Smooth muscle cell of the brain vasculature (primary cell): ENCODE results near the gene TMSB15A.
"Not testable (repeated sequence)": the region's sequence is repeated elsewhere in the genome, so short reads cannot be mapped to it uniquely, and the experiment has no call there.

ENCODE experiments used
- DNase-seq: peaks from one replicate; pipeline ENCODE4 v3.0.0-alpha.2; 2012; ENCODE audit warnings: low read depth, low spot score

Gene TMSB15A

DNA sequence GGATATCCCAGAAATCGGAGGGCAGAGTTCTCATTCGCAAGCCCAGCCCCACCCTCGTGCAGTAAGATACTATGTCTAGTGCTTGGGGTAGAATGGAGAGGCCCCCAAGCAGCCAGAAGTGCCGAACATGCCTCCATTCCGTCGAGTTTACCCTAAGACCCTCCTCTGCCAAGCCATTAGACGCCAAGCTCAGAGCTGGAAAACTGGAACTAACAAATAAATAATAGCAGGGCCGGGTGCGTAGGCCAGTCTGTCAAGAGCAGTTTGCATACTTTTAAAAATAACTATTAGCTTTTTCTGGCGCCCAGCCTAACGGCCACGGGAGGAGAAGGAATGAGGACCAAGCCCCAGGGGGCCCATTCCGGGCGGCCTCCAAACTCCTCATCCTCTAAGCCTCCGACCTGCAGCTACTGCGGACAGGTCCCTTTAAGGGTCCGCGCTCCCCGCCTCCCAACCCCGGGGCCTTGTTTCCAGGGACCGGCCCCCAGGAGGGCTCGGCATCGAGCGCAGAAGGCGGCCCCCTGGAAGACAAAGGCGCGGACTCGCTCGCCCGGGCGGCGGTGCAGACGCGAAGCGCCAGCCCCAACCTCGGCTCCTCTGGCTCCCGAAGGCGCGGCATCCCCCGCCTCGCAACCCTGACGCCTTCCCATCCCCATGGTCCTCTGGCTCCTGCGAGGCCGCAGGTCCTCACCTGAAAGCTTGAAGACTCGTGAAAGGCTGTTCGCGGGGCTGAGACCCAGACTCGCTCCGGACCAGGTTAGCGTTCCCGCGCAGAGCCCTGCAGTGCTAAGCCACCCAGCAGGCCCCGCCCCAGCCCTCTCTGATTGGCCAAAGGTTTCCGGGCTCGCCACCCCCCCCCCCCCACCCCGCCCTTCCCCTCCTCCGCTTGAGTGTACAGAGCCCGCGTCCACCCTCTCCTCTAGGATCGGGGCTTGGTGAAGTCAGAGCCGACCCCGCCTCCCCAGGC, at the start of gene TMSB15A:
TMSB15A (minus strand) TSS at position 765 of the 967 bp plus-strand sequence.
- DNase-seq = no peak

DNA sequence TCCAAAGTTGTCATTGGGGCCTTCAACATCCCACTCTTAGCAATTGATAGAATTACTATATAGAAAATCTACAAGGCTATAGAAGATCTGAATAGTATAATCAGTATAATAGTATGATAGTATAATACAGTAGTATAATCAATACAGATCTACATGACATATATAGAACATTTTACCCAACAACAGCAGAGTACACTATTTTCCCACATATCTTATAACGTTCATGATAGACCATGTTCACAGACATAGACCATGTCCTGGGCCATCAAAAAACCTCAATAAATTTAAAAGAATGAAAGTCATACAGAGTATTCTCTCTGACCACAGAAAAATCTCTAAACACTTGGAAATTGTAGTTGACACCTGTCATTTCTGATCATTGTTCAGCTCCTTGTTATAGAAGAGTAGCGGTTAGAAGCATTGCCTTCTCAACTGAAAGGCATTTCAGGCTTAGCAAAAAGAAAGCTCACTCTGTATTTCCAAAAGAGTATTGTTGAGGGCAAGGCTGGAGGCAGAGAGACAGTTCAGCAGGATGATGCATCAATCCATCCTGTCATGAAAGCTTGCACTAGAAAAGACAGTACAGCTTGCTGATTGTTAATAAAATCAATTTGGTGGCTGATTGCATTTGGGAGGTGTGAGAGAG, 44.0 kb upstream of the TMSB15A start:
- DNase-seq = no peak

DNA sequence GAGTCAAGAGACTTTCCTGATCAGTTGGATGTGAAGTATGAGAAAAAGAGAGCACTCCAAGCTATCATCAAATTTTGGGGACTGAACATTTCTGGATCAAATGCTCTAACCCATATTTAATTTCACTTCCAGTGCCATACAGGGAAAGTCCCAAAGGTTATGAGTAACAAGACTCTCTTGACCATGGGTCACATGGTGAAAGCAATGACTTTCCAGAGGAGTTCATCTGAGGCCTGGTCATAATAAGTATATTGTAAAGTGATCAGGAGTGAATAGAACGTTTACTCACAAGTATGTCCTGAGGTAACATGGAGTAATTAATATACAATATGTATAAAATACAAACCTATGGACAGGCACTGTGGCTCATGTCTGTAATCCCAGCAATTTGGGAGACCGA, 42.1 kb upstream of the TMSB15A start:
- DNase-seq = no peak

DNA sequence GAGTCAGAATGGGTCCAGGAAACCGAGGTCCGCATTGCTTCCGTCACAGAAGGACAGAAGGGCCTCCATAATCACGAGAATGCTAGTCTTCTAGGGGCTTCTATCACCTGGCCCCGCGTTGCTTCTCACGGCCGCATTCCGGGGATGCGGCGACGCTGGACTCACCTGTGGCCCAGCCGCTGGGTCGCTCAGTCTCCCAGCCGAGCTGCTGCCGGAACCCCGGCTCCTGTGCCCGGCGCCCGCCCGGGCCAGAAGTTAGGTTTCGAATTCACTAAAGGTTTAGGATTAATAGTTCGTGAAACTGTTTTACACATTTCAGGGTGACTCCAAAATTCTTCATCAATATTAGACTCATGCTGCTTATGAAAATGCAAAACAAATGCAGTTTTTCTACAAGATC, 31.7 kb upstream of the TMSB15A start:
- no peak for DNase-seq

DNA sequence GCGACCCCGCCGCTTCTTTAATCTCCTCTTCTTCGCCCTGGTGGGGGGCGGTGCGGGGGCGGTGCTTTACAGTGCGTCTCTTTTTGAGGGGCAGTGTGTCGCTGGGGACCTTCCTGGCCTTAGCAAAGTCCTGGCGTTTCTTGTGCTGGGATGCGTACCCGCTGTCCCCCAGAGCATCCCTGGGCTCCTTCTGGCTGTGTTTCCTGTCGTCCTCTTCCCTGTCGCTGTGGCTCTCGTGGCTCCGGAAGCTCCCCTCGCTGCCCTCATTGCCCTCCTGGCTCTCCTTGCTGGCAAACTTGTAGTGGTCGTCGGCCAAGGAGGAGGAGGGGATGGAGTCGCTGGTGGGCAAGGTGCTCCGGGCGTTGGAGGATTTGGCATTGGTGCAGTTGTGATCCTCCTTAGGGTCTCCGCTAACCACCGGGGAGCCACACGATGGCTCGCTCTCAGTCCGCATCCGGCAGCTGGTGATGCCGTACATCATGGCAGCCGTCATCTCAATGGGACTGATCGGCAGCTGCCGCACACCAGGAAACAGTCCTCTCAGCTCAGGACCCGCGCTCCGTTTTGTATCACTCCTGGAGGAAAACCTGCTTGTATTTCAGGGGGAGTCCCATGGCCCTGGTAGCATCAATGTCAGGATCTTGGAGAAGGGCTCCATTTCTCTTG, 30.4 kb upstream of the TMSB15A start:
- DNase-seq = no peak

DNA sequence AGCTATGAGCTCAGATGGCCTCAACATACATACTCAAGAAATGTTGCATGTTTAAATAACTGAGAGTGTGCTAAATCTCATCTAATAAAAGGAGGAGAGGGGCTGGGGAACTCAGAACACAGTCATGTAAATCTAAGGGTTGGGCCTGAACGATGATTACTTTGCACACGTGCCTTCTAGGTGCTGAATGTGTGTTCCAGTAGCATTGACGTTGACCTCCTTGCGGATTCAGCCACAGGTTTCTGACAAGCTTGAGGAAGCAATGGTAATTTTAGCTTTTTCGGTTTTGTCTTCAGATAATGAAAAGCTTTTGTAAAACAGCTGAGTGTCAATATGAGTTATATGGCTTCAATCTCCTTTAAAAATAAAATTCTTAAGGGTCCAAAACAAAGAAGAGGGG, 29.6 kb upstream of the TMSB15A start:
- not testable (repeated sequence) for DNase-seq

DNA sequence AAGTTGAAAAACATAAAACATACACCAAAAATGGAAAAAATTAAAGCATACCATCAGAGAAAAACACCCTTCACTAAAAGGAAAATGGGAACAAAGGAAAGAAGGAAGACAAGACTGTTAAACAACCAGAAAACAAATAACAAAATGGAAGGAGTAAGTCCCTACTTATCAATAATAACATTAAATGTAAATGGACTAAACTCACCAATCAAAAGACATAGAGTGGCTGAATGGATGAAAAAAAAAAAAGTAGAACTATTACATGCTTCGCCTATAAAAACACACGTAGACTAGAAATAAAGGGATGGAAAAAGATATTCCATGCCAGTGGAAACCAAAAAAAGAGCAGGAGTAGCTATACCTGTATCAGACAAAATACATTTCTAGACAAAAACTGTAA, 19.4 kb upstream of the TMSB15A start:
- DNase-seq = no peak

DNA sequence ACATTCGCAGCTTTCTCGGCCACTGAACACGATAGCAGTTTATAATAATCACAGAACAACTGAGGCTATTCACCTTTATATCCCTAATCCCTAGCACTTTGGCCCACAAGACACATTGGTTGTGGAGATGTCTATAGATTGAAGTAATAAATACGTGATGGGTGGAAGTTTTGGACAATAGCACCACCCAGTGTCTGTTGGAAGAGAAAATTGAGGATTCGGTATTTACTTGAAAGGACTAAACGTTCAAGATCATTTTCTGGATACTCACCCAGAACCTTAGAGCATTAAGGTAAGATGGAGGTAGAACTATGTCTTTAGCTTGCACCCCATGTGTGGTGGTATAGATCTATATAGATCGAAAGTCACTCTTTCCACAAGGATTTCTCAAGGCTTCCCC, 787 bp upstream of the TMSB15A start:
- no peak for DNase-seq

DNA sequence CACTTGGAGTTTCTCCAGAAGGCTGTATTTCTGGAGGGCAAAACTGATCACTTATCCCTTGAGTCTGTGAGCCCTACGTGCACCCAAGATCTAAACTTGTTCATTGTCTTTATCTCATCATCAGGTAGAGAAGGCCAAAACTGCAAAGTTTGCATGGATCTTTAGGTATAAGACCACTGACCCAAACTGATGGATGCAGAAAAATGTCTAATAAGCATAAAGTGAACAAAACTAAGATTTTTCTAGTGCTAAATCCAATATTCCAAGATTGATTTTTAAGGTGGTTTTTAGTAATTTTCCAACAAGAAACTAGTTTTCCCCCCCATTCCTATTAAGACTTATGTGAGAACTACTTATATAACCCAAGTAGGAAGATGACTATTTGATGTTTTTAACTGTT, 2.0 kb downstream of the TMSB15A start:
- DNase-seq = no peak

DNA sequence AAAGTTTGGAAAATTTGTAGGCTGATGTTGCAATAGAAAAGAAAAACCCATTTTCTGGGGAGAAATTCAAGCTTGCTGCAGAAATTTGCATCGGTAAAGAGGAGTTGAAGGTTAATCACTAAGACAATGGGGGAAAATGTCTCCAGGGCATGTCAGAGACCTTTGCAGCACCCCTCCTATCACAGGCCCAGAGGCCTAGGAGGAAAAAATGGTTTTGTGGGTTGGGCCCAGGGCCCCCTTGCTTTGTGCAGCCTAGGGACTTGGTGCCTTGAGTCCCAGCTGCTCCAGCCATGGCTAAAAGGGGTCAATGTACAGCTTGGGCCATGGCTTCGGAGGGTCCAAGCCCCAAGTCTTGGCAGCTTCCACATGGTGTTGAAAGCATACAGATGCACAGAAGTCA, 17.8 kb downstream of the TMSB15A start:
- no peak for DNase-seq

DNA sequence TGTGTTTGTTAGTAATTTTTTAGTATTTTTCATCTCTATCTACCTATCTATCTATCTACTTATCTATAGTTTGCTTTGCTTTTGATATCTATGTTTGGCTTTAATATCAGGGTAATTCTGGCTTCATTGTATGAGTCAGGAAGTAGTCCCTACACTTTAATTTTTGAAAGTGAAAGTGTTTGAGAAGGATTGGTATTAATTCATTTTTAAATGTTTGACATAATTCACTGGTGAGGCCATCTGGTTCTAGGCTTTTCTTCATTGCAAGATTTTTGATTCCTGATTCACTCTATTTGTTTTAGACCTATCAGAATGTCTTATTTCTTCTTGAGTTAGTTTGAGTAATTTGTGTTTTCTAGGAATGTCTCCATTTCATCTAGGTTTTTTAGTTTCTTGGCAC, 24.8 kb downstream of the TMSB15A start:
- no peak for DNase-seq

DNA sequence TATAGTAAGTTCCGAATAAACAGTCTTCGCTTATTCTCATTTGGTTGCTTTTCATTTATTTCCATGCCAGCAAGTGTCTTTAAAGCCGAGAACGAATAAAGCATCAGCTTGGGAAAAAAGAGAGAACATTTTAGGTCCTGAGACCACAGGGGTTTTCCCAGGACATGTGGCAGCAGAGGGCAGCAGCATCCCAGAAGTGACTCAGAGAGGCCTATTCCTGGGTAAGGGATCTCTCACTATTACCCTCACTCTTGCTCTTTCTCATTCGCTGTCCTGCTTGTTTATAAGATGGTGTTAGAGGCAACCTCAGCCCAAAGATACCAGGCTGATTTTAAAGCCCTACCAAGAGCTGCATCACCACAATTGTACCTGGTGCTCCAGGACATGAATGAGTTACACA, 37.8 kb downstream of the TMSB15A start:
- not testable (repeated sequence) for DNase-seq

DNA sequence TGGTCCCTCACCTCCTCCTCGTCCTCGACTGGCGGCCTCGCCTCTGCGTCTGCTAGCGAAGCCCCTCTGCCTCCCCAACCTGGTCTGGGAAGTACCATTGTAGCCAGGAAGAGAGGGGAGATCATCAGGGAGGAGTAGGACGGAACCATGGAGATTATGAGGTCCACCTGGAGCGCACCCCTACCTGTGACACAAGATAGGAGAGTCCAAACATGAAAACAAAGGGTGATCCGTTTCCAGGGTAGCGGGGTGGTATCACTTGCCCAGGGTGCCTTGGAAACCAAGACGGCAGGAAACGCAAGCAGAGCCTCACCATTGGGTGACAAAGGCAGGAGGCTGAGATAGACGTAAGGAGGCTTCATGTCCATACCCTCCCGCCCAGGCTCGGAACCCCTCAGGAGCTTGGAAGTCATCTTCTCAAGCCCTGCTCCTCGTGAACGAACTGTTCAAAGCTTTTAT, 44.7 kb downstream of the TMSB15A start, which contains the start of gene TCP11X2:
TCP11X2 (minus strand) TSS at position 51 of the 459 bp plus-strand sequence.
- not testable (repeated sequence) for DNase-seq

DNA sequence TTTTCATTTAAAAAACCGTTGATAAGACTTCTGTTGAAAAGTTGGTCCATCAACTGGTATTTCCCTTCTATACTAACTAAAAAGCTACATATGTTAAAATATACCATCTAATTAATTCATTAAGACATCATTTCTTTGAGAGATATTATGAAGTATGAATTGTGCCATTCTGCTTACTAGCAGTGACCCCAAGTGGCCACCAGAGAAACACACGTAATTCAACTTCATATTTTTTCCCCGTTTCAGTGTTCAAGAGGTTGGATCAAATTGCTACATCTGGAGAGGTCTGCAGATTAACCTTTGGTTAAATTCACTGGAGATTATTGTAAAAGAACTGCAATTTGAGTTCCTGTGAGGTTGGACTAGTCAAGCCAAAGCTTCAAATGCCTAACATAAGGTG, 46.3 kb downstream of the TMSB15A start:
- not testable (repeated sequence) for DNase-seq
